SU-DHL-6 (cell line): ENCODE data around the gene PDE8B.

ENCODE experiments used
- H2AFZ ChIP-seq: fragments of 200-600 bp; sonication (generic); 2 replicates; pipeline ENCODE4 v1.6.1; 2014; ENCODE audit warnings: low read depth, mild to moderate bottlenecking, moderate library complexity, mixed read lengths, antibody characterized with exemption, low read length; ENCODE audit not compliant: severe bottlenecking
- H3F3A ChIP-seq: fragments of 200-600 bp; shearing (Covaris generic); 2 replicates; pipeline ENCODE4 v1.6.0; 2016; ENCODE audit warnings: antibody characterized with exemption, mild to moderate bottlenecking; ENCODE audit not compliant: insufficient read depth
- H3K27ac ChIP-seq: fragments of 200-600 bp; sonication (generic); 2 replicates; pipeline ENCODE4 v1.5.1; 2016; ENCODE audit warnings: low read depth, mild to moderate bottlenecking, low read length, moderate library complexity, mixed read lengths
- H3K27me3 ChIP-seq: fragments of 200-600 bp; sonication (generic), shearing (Covaris generic); 2 replicates; pipeline ENCODE4 v1.6.0; 2014; ENCODE audit warnings: mild to moderate bottlenecking, low read length
- H3K36me3 ChIP-seq: fragments of 200-600 bp; sonication (generic); 2 replicates; pipeline ENCODE4 v1.6.1; 2014; ENCODE audit warnings: mild to moderate bottlenecking, low read length, mixed read lengths
- H3K4me2 ChIP-seq: fragments of 300-600, 200-600 bp; shearing (Covaris generic), sonication (generic); 2 replicates; pipeline ENCODE4 v1.6.0; 2014; ENCODE audit warnings: low read length, low read depth, mild to moderate bottlenecking; ENCODE audit not compliant: poor library complexity, severe bottlenecking
- H3K4me3 ChIP-seq: fragments of 200-600 bp; sonication (generic); 2 replicates; pipeline ENCODE4 v1.5.1; 2014; ENCODE audit warnings: antibody characterized with exemption, low read length, mild to moderate bottlenecking, mixed read lengths; ENCODE audit not compliant: insufficient read depth, poor library complexity, severe bottlenecking
- H3K79me2 ChIP-seq: fragments of 200-600 bp; sonication (generic); 2 replicates; pipeline ENCODE4 v1.6.1; 2014; ENCODE audit warnings: mild to moderate bottlenecking, low read length, moderate library complexity; ENCODE audit not compliant: insufficient read depth
- H3K9ac ChIP-seq: fragments of 200-600 bp; sonication (generic); 2 replicates; pipeline ENCODE4 v1.7.0; 2014; ENCODE audit warnings: mild to moderate bottlenecking, low read length
- H3K9me2 ChIP-seq: fragments of 200-600 bp; sonication (generic); replicated peaks from 2 replicates; pipeline ENCODE4 v1.6.1; 2014; ENCODE audit warnings: low read length; ENCODE audit not compliant: insufficient read depth
- H3K9me3 ChIP-seq: fragments of 200-600 bp; sonication (generic); 2 replicates; pipeline ENCODE4 v1.6.1; 2014; ENCODE audit warnings: low read length, mixed read lengths; ENCODE audit not compliant: insufficient read depth
- H4K20me1 ChIP-seq: fragments of 200-600 bp; sonication (generic); 2 replicates; pipeline ENCODE4 v1.6.1; 2014; ENCODE audit warnings: low read depth, mild to moderate bottlenecking, antibody characterized with exemption, low read length, moderate library complexity, mixed read lengths
- CTCF ChIP-seq: fragments of 200-600 bp; sonication (generic); IDR thresholded peaks from one replicate; pipeline ENCODE4 v1.5.1; 2017; ENCODE audit warnings: antibody characterized with exemption, mild to moderate bottlenecking, low read length, moderate library complexity; ENCODE audit not compliant: insufficient read depth, poor library complexity, severe bottlenecking
- EZH2phosphoT487 ChIP-seq: fragments of 200-600 bp; sonication (generic), shearing (Covaris generic); conservative IDR thresholded peaks from 2 replicates; pipeline ENCODE4 v1.6.1; 2018; ENCODE audit warnings: mild to moderate bottlenecking, antibody characterized with exemption, low read length, moderate library complexity, mixed read lengths

Gene PDE8B

GRCh38 chr5:77225531-77225930 lies 15.1 kb downstream of the PDE8B start:
- no peaks in the 10 kb centered on the region for H3K9me3 ChIP-seq
- no peaks in the 10 kb centered on the region for H3K9me2 ChIP-seq
- no peak overlapping the region for H2AFZ ChIP-seq
- no peak overlapping the region for H3K9ac ChIP-seq
- H4K20me1 ChIP-seq = no peaks in the 10 kb centered on the region
- no peak overlapping the region for H3K4me3 ChIP-seq
- no peak overlapping the region for H3K4me2 ChIP-seq
- H3K36me3 ChIP-seq = no peaks in the 10 kb centered on the region
- no peaks in the 10 kb centered on the region for H3K27me3 ChIP-seq
- H3K27ac ChIP-seq = no peak overlapping the region
- H3K79me2 ChIP-seq = no peaks in the 10 kb centered on the region
- H3F3A ChIP-seq = no peaks in the 10 kb centered on the region
- TF ChIP-seq EZH2phosphoT487 (no peak), CTCF (no peak)

- Histone ChIP-seq H3K9ac (no peak overlapping the region), H3K4me3 (no peak overlapping the region), H3K36me3 (no peaks in the 10 kb centered on the region), H3K9me3 (no peaks in the 10 kb centered on the region), H3K27ac (no peak overlapping the region), H4K20me1 (no peaks in the 10 kb centered on the region), H3K27me3 (no peaks in the 10 kb centered on the region), H2AFZ (no peak overlapping the region), H3K79me2 (no peaks in the 10 kb centered on the region), H3K4me2 (no peak overlapping the region), H3F3A (no peaks in the 10 kb centered on the region), H3K9me2 (no peaks in the 10 kb centered on the region)
- no peak for TF ChIP-seq EZH2phosphoT487
- no peak for TF ChIP-seq CTCF
Observed at GRCh38 chr5:77229887-77230286, 19.4 kb downstream of the PDE8B start.

- Histone ChIP-seq H3K9me3 (no peaks in the 10 kb centered on the region), H3K79me2 (no peaks in the 10 kb centered on the region), H3K27ac (no peak overlapping the region), H3K9me2 (no peaks in the 10 kb centered on the region), H3K4me2 (no peak overlapping the region), H4K20me1 (no peaks in the 10 kb centered on the region), H3F3A (no peaks in the 10 kb centered on the region), H3K4me3 (no peak overlapping the region), H2AFZ (no peak overlapping the region), H3K9ac (no peak overlapping the region), H3K27me3 (no peaks in the 10 kb centered on the region), H3K36me3 (no peaks in the 10 kb centered on the region)
- TF ChIP-seq EZH2phosphoT487 = no peak
- TF ChIP-seq CTCF = no peak
Observed at GRCh38 chr5:77230727-77231470, 20.4 kb downstream of the PDE8B start.
